GM21360 (cell line): ENCODE measurements around the gene OR9K2.
"Not testable (repeated sequence)": the region's sequence is repeated elsewhere in the genome, so short reads cannot be mapped to it uniquely, and the experiment has no call there.

ENCODE experiments used
- ATAC-seq: cut with Tn5 transposase; IDR thresholded peaks from one replicate; pipeline ENCODE4 v1.9.1; 2021; ENCODE audit warnings: mild to moderate bottlenecking, moderate library complexity; ENCODE audit not compliant: unreplicated experiment

OR9K2 gene

DNA sequence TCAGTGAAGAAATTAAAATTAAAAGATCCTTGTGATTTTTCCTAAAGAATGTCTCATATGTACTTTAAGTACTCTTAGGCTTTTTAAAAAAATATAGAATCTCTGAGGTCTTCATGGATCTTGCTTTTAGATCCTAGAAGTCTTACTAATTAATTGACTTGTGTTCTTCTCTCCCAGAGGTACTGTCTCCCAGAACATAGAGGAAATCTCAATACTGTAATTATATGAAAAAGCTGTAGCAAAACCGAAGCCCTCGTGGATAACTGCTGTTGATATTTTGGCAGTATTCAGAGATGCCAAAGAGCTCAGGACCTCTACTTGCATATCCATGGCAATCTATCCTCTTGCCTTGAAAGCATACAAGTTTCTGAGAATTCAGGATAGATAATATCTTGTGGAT lies at the start of gene OR9K2:
Gene OR9K2 (plus strand): TSS at position 301 of the 400 bp plus-strand sequence. CDS start 3,429 bp downstream, outside the sequence.
- ATAC-seq = no peak

DNA sequence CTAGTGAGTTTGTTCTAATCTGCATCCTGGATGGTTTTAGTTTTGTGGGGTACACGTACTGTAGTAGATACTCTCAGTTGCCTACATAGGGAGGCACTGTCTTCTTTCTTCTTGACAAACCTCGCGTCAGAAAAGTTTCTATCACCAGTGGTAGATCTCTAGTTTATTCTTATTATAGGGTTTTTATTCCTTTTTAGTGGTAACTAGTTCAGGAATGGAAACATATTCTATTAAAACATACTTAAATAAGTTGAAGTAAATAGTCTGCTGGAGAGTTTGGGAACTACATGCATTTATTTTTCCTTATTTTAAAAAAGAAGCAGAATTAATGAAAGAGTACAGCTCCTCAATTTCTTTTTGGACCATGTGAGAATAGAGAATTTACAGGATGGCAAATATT lies 33.6 kb upstream of the OR9K2 start:
- no peak for ATAC-seq

- ATAC-seq = no peak
Observed at GRCh38 chr12:55112378-55112875, 13.8 kb upstream of the OR9K2 start.

- no peak for ATAC-seq
Observed at GRCh38 chr12:55116152-55116551, 10.1 kb upstream of the OR9K2 start.

GRCh38 chr12:55132816-55133215 lies 6.6 kb downstream of the OR9K2 start:
- ATAC-seq = no peak

DNA sequence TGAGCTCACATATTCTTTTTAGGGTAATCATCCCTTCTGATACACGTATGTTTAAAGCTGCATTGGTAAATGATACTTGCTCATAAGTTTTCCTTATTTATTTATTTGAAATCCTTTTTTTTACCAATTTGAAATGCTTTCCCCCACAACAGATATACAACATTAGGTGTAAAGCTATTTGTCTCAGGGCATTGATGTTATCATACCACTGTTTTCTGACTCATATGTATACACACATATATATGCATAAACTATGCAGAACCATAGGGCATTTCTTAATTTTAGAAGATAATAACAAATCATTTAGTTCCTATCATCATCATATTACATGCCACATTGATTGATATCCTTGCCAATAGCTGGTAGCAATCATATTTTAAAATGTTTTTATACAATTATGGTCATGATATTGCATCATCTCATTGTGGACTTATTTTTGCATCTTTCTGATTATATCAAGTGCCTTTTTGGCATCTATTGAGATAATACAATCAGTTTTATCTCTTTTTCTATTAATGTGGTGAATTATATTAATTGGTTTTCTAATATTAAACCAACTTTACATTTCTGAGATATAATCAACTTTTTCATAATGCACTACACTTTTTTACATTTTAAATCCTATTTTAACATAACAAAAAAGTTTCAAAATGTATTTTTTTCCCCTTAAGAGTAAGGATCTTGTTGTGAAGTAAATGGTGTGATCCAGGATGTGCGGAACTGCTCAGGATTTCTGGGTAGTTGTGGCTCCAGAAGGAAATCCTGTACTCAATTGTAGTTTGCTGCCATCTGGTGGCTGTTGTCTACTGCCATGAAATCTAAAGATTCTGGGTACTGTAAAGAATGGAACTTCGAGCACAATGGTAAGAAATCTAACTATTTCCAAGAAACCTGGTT lies 16.7 kb downstream of the OR9K2 start:
- no peak for ATAC-seq

DNA sequence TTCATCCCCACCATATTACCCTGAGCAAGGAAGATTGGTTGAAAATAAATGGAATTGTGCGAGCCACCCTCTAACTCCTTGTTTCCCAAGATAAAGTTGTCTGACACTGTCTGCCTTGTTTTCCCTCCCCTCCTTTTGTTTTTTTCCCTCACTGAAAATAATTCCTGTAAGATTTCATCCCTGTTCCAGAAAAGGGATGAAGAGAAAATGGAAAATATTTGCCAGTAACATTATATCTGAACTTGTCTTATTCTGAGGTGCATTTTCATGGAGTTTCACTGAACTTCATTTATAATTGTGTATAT lies 17.3 kb downstream of the OR9K2 start:
- no peak for ATAC-seq

- ATAC-seq = not testable (repeated sequence)
Observed at GRCh38 chr12:55167010-55167640, 40.9 kb downstream of the OR9K2 start.

DNA sequence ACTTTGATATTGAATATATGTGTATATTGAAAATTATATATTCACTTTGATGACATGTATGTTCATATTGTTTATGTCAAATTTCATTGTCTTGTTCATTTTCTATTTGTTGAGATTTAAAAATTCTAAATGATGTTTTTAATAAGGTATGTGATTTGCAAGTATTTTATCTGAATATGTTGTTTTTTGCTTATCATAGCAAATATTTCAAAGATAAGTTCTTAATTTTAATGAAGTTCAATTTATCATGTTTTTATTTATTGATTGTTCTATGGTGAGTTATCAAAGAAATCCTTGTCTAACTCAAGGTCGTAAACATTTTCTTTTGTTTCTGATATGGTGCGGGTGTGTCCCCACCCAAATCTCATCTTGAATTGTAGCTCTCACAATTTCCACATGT lies 45.2 kb downstream of the OR9K2 start:
- ATAC-seq = no peak

- not testable (repeated sequence) for ATAC-seq
Observed at GRCh38 chr12:55171846-55172245, 45.6 kb downstream of the OR9K2 start.

- ATAC-seq = no peak
Observed at GRCh38 chr12:55172686-55173085, 46.5 kb downstream of the OR9K2 start.

GRCh38 chr12:55173456-55173855 lies 47.2 kb downstream of the OR9K2 start:
- ATAC-seq = no peak
